Loucy (cell line): Measurements from ENCODE around the gene TRPV4.

Source experiments
- H2AFZ ChIP-seq: fragments of 200-600 bp; sonication (generic); 2 replicates; pipeline ENCODE4 v1.6.0; 2016; ENCODE audit warnings: antibody characterized with exemption, mild to moderate bottlenecking, low read length, moderate library complexity
- H3F3A ChIP-seq: fragments of 200-600 bp; 2 replicates; pipeline ENCODE4 v1.6.0; 2016; ENCODE audit warnings: antibody characterized with exemption, low read depth, mild to moderate bottlenecking
- H3K27me3 ChIP-seq: fragments of 200-600 bp; sonication (generic); 2 replicates; pipeline ENCODE4 v1.6.1; 2014; ENCODE audit warnings: low read length, mild to moderate bottlenecking; ENCODE audit not compliant: insufficient read depth, poor library complexity, severe bottlenecking
- H3K36me3 ChIP-seq: fragments of 200-600 bp; sonication (generic); 2 replicates; pipeline ENCODE4 v1.6.1; 2016; ENCODE audit warnings: low read length; ENCODE audit not compliant: insufficient read depth
- H3K4me1 ChIP-seq: fragments of 200-600 bp; sonication (generic); 2 replicates; pipeline ENCODE4 v1.5.1; 2014; ENCODE audit warnings: low read length, mild to moderate bottlenecking; ENCODE audit not compliant: insufficient read depth, poor library complexity, severe bottlenecking
- H3K4me2 ChIP-seq: fragments of 200-600 bp; sonication (generic); 2 replicates; pipeline ENCODE4 v1.6.0; 2014; ENCODE audit warnings: antibody characterized with exemption, low read length, low read depth, mild to moderate bottlenecking; ENCODE audit not compliant: poor library complexity, severe bottlenecking
- H3K4me3 ChIP-seq: fragments of 200-600 bp; sonication (generic); 2 replicates; pipeline ENCODE4 v1.5.1; 2014; ENCODE audit warnings: low read length, mild to moderate bottlenecking, mixed read lengths; ENCODE audit not compliant: poor library complexity, severe bottlenecking
- H3K79me2 ChIP-seq: fragments of 200-600 bp; sonication (generic); 2 replicates; pipeline ENCODE4 v1.6.1; 2014; ENCODE audit warnings: low read length; ENCODE audit not compliant: insufficient read depth
- H3K9ac ChIP-seq: fragments of 200-600 bp; sonication (generic); 2 replicates; pipeline ENCODE4 v1.6.0; 2014; ENCODE audit warnings: mild to moderate bottlenecking, low read depth, low read length, moderate library complexity; ENCODE audit not compliant: poor library complexity, severe bottlenecking
- H3K9me2 ChIP-seq: fragments of 200-600 bp; sonication (generic); replicated peaks from 2 replicates; pipeline ENCODE4 v1.6.1; 2016; ENCODE audit warnings: low read depth, low read length, mixed read lengths
- H3K9me3 ChIP-seq: fragments of 200-600 bp; sonication (generic); 2 replicates; pipeline ENCODE4 v1.6.1; 2014; ENCODE audit warnings: mild to moderate bottlenecking, antibody characterized with exemption, low read length, low read depth; ENCODE audit not compliant: insufficient read depth
- H4K20me1 ChIP-seq: fragments of 200-600 bp; sonication (generic); 2 replicates; pipeline ENCODE4 v1.6.0; 2014; ENCODE audit warnings: antibody characterized with exemption, low read length, mild to moderate bottlenecking; ENCODE audit not compliant: insufficient read depth, poor library complexity, severe bottlenecking
- CTCF ChIP-seq: fragments of 200-600 bp; sonication (generic); conservative IDR thresholded peaks from 2 replicates; pipeline ENCODE4 v1.5.1; 2014; ENCODE audit warnings: mild to moderate bottlenecking, antibody characterized with exemption, low read length
- EZH2phosphoT487 ChIP-seq: fragments of 200-600 bp; IDR thresholded peaks from 2 replicates; pipeline ENCODE4 v1.6.1; 2018; ENCODE audit warnings: antibody characterized with exemption, mild to moderate bottlenecking, moderate library complexity, borderline replicate concordance

The TRPV4 gene

GRCh38 chr12:109875572-109876131, 42.5 kb upstream of the TRPV4 start:
- H3K4me2 ChIP-seq = peak overlapping the region; percentile 45
- no peaks in the 10 kb centered on the region for H3F3A ChIP-seq
- no peak overlapping the region for H3K9ac ChIP-seq
- no peaks in the 10 kb centered on the region for H3K36me3 ChIP-seq
- H3K4me3 ChIP-seq = no peak overlapping the region
- TF ChIP-seq EZH2phosphoT487 (no peak), CTCF (no peak)
- H3K9me3 ChIP-seq = no peaks in the 10 kb centered on the region
- H4K20me1 ChIP-seq = peaks cover 6% of the 10 kb centered on the region
- H3K9me2 ChIP-seq = no peaks in the 10 kb centered on the region
- no peaks in the 10 kb centered on the region for H3K27me3 ChIP-seq
- H2AFZ ChIP-seq = no peak overlapping the region
- H3K79me2 ChIP-seq = peaks cover 54% of the 10 kb centered on the region
- H3K4me1 ChIP-seq = peaks cover 59% of the 10 kb centered on the region

DNA sequence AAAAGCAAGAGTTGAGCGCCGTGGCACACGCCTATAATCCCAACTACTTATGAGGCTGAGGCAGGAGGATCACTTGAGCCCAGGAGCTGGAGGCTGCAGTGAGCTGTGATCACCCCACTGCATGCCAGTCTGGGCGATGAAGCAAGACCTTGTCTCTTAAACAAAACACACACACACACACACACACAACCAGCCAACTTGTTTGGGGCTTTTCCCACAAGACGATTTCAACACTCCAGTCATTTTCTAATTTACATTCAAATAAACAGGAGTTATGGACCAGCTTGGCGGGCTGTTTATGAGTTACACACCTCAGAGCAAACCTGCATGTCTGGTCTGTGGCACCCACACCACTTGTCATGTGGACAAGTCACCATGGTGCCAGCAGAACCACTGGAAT, 40.5 kb upstream of the TRPV4 start:
- Histone ChIP-seq H3K4me1 (peaks cover 50% of the 10 kb centered on the region), H3K79me2 (peaks cover 41% of the 10 kb centered on the region), H3K9ac (no peak overlapping the region), H3K27me3 (no peaks in the 10 kb centered on the region), H3K36me3 (no peaks in the 10 kb centered on the region), H3K9me3 (no peaks in the 10 kb centered on the region), H3K4me3 (no peak overlapping the region), H3F3A (no peaks in the 10 kb centered on the region), H3K4me2 (no peak overlapping the region), H3K9me2 (no peaks in the 10 kb centered on the region), H4K20me1 (peaks cover 6% of the 10 kb centered on the region), H2AFZ (no peak overlapping the region)
- TF ChIP-seq CTCF (no peak), EZH2phosphoT487 (no peak)

DNA sequence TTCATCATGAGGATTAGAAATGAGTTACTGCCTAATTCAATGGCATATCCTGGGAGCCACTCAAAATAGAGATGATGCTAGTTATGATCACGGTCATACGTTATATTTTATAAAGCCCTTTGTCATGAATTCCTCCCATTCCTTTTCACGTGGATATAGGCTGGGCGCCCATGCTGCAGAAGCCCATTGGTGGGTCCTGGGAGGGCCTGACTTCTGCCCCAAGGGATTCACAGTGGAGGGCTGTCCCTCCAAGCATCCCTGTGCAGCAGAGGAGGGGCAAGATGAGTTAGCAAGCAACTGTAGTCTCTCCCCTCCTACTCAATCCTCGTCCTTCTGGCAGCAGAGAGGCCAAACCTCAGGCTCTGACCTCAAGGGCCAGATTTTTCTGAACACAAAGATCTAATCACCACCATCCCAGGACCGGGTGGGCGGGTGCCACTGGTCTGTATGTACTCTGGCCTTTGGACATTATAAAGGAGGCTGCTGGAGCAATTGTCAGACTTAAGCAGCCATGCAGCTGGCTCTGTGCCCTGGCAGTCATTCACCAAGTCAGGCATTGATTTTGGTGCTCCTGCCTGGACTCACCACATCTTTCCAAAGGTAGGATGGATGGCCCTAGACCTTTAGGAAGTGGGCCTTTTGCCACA, 38.6 kb upstream of the TRPV4 start:
- Histone ChIP-seq H4K20me1 (peaks cover 6% of the 10 kb centered on the region), H2AFZ (no peak overlapping the region), H3K4me1 (peaks cover 34% of the 10 kb centered on the region), H3K79me2 (peaks cover 29% of the 10 kb centered on the region; the same call in 1 of the 2 replicates), H3K27me3 (no peaks in the 10 kb centered on the region), H3K4me3 (no peak overlapping the region), H3K9me3 (no peaks in the 10 kb centered on the region), H3K36me3 (no peaks in the 10 kb centered on the region), H3F3A (no peaks in the 10 kb centered on the region), H3K9ac (no peak overlapping the region), H3K4me2 (no peak overlapping the region), H3K9me2 (no peaks in the 10 kb centered on the region)
- TF ChIP-seq CTCF (no peak), EZH2phosphoT487 (no peak)
